ENCODE data around the gene CXCR5. TPM values are rescaled to one million over a fixed set of nuclear protein-coding genes. Genes with fewer than 3 reads are reported as not detected.

CXCR5 gene
- total RNA-seq, 2 experiments from 2014 or later: 0.60 to 0.92 TPM

GRCh38 chr11:118935376-118935775 lies 51.7 kb downstream of the CXCR5 start:
- no peak for ATAC-seq
- Mint-ChIP-seq H3K36me3 (ENCODE audit: low read depth) (no peaks in the 10 kb centered on the region), H3K4me3 (no peak overlapping the region), H3K27ac (no peak overlapping the region), H3K9me3 (no peaks in the 10 kb centered on the region), H3K27me3 (no peaks in the 10 kb centered on the region), H3K4me1 (ENCODE audit: low read depth) (peaks cover 35% of the 10 kb centered on the region)
- no peak for DNase-seq
- POLR2A ChIA-PET: no interaction called here
- intact Hi-C loops (cut with micrococcal nuclease): no loop called here
- TF ChIP-seq CTCF (IDR thresholded peaks at IDR 0.05): no peak
- CTCF ChIA-PET: interaction anchor here (1.3 to 2.1 kb wide), 3 partner anchors 9 to 30 kb away, joined by 3 to 7 read pairs (median 3); no protein-coding TSS in a partner anchor

- H3K27me3 Mint-ChIP-seq: no peaks in the 10 kb centered on the region
- peak overlapping the region; percentile 1 for H3K27ac Mint-ChIP-seq
- DNase-seq: no peak
- peaks cover 39% of the 10 kb centered on the region for H3K4me1 Mint-ChIP-seq (ENCODE audit: low read depth)
- no peak overlapping the region for H3K4me3 Mint-ChIP-seq
- CTCF ChIA-PET: interaction anchor here (1.1 to 2.9 kb wide), 5 partner anchors 10 to 249 kb away, joined by 3 to 37 read pairs (median 3); no protein-coding TSS in a partner anchor
- no peak for ATAC-seq
- intact Hi-C loops (cut with micrococcal nuclease): no loop called here
- no peaks in the 10 kb centered on the region for H3K9me3 Mint-ChIP-seq
- POLR2A ChIA-PET: interaction anchor here (1.0 to 2.9 kb wide), 4 partner anchors 9 to 146 kb away, joined by 3 to 32 read pairs (median 4); partner anchors contain the start of gene BCL9L
- H3K36me3 Mint-ChIP-seq (ENCODE audit: low read depth): no peaks in the 10 kb centered on the region
- no peak for TF ChIP-seq CTCF (IDR thresholded peaks at IDR 0.05)
These were observed 55.1 kb downstream of the CXCR5 start for GRCh38 chr11:118938491-118939403.

- Mint-ChIP-seq H3K27ac (peak overlapping the region; percentile 1), H3K4me3 (no peak overlapping the region), H3K9me3 (no peaks in the 10 kb centered on the region), H3K4me1 (ENCODE audit: low read depth) (peaks cover 39% of the 10 kb centered on the region), H3K27me3 (no peaks in the 10 kb centered on the region), H3K36me3 (ENCODE audit: low read depth) (no peaks in the 10 kb centered on the region)
- ATAC-seq (no peak), DNase-seq (no peak)
- no peak for TF ChIP-seq CTCF (IDR thresholded peaks at IDR 0.05)
- ChIA-PET POLR2A (interaction anchor here (0.8 to 2.9 kb wide), 7 partner anchors 10 to 147 kb away, joined by 3 to 32 read pairs (median 4); partner anchors contain the start of gene BCL9L), CTCF (interaction anchor here (0.9 to 2.9 kb wide), 6 partner anchors 10 to 250 kb away, joined by 3 to 37 read pairs (median 3); no protein-coding TSS in a partner anchor)
- intact Hi-C loops (cut with micrococcal nuclease): no loop called here
These were observed 55.8 kb downstream of the CXCR5 start for GRCh38 chr11:118939404-118939915.

GRCh38 chr11:118939953-118940598 lies 56.4 kb downstream of the CXCR5 start:
- no peaks in the 10 kb centered on the region for H3K9me3 Mint-ChIP-seq
- intact Hi-C loops (cut with micrococcal nuclease): no loop called here

More at GRCh38 chr11:118939953-118940598, 56.4 kb downstream of the CXCR5 start:
- Mint-ChIP-seq H3K36me3 (ENCODE audit: low read depth) (no peaks in the 10 kb centered on the region), H3K27me3 (no peaks in the 10 kb centered on the region), H3K4me3 (peak overlapping the region; percentile 59), H3K27ac (peak overlapping the region; percentile 83), H3K4me1 (ENCODE audit: low read depth) (peaks cover 39% of the 10 kb centered on the region)
- peak; percentile 94 for ATAC-seq
- POLR2A ChIA-PET: interaction anchor here (0.8 to 2.9 kb wide), 8 partner anchors 11 to 331 kb away, joined by 3 to 32 read pairs (median 4); partner anchors contain the start of genes BCL9L, CXCR5 and DDX6
- peak; percentile 82 for DNase-seq
- CTCF ChIA-PET: interaction anchor here (0.7 to 2.9 kb wide), 7 partner anchors 11 to 250 kb away, joined by 3 to 37 read pairs (median 3); partner anchors contain the start of gene HYOU1
- no peak for TF ChIP-seq CTCF (IDR thresholded peaks at IDR 0.05)
